GM19351 (cell line): ENCODE measurements around the gene ILDR2.

Experiments used
- ATAC-seq: cut with Tn5 transposase; IDR thresholded peaks from one replicate; pipeline ENCODE4 v1.9.1; 2021; ENCODE audit warnings: mild to moderate bottlenecking, moderate library complexity; ENCODE audit not compliant: unreplicated experiment

ILDR2 gene

DNA sequence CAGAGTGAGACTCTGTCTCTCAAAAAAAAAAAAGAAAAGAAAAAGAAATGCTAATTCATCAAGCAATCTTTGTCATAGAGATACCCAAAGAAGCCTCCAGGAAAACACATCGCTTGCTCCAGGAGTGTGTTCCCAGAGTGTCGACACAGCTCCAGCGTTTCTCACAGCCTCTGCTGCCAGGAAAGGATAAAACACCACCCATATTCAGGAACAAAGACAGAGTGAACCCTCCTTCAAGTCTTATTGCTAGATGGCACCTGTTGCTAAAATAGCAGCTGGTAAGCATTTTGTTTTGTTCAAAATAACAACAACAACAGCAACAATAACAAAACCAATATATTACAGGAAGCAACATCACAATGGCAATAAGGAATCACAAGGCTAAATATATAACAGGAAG is 3.1 kb downstream of the ILDR2 start:
- no peak for ATAC-seq

DNA sequence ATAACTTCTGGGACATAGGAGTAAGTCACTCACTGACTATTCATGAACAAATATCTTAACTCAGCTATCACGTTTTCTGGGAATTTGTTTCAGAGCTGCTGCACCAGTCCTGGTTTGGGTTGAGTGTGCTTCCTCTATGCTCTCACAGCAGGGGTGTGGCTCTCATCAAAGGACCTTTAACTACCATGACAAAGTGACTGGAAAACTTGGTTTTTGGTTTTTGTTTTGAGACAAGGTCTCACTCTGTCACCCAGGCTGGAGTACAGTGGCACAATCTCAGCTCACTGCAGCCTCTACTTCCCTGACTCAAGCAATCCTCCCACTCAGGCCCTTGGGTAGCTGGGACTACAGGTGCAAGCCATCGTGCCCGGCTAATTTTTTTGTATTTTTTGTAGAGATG is 4.1 kb downstream of the ILDR2 start:
- ATAC-seq: no peak

DNA sequence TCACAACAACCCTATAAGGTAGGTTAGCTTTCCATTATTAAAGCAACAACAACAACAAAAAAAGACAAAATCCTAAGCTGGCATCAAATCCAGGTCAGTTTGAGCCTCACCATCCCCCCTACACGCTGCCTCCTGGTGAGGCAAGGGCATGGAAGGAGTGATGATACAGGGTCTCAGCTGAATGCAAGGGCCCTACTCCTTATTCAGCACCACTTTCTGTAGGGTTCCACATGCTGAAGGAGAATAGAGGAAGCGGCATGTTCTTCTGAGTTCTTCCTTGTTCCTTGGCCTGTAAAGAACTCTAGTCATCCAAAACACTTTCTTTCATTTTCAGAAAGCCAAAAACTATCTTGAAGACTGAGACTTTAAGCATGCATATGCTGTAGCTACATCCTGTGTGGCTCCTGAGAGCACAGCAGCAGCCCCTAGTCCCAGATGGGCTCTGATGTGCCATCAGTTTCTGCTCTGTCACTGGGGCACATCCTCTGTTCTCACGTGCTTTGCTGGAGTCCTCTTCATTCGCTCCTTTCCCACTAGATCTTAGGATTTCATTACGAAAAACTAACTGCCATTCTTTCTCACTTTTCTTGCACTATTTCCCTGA is 6.2 kb downstream of the ILDR2 start:
- ATAC-seq: peak; percentile 73

DNA sequence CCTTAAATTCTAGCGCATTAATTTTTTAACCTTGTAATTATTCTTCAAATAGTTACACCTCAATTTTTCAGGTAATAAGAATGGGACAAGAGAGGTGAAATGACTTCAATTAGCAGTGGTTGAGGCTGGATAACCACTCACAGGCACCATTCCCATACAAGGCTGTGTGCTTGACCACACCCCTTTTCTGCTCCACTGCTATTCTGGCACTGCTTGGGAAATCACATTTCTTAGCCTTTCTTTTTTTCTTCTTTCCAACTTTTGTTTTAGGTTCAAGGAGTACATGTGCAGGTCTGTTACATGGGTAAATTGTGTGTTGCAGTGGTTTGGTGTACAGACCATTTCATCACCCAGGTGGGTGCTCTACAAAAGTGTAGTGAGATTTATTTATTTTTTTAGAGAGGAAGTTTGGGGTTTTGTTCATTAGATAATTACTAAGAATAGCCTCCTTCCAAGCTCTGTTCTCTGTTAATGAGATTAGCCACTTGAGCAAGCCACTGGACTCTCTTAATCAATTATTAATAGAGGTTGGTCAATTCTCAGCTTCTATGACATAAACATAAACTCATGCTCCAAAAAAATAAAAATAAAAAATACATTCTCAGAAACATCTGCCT is 14.4 kb downstream of the ILDR2 start:
- ATAC-seq: no peak

DNA sequence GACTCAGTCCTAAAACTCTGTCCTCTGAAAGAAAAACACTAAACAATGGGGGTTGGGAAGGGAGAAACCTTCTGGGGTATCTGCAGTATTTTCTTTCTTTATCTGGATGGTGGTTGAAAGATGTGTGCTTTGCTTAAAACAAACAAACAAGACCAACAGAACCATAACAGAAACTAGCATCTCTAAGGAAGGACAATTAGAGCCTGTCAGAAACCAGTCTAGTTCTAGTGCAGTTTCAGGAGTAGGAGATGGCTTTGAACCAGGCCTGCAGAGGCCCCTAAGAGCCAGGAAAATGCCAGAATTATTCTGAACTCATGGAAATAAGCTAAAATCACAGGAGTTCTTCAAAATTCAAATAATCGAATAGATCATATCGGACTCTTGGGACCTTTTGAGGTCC is 18.5 kb downstream of the ILDR2 start:
- no peak for ATAC-seq

DNA sequence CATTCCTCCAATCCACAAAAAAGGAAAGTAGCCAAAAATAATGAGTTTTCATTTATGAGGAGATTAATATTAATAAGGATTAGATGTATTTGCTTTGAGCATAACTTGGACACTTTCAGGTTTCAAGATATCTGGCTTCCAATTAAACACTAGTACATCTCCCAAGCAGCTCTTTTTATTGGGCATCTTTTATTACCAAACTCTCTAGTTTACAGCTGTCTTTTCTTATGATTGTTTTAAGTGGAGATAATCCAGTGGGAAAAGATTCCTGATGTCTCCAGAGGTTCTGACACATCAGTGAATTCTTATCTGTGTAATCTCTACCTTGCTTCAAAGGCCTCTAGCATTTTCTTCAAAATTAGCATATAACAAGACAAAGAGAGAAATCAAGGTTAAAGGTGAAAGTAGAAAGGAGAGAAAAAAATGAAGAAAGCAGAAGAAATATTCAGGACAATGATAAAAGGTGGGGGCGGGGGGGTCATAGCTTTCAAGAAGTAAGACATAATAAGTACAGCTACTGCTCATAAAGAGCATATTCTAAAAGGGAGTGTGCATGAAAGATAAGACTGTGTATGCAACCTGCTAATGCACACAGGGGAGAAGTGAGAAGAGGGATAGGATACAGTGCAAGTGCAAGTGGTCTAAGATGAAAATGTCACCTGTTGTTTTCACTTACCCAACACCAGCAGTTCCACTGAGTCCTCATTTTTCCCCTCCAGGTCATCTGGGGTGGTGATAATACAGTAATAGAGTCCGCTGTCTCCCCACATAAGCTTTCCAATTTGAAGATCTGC is 19.1 kb downstream of the ILDR2 start:
- ATAC-seq: peak; percentile 50

DNA sequence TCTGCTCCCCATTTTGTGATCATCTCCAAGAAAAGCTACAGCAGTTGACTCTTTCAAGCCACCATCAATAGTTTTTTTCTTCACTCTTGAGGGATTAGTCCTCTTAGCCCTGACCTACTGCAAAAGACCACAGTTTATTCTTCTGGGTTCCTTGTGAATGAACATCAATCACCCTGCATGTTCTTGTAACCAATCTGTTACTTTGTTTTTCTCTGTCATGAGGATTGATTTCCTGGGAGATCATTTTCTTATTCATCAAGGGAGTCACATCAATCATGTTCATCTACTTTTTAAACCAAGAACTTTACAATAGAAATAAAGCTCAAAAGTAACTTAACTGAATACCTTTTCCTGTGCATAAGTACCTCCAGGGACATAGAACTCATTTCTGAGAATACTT is 21.8 kb downstream of the ILDR2 start:
- no peak for ATAC-seq

DNA sequence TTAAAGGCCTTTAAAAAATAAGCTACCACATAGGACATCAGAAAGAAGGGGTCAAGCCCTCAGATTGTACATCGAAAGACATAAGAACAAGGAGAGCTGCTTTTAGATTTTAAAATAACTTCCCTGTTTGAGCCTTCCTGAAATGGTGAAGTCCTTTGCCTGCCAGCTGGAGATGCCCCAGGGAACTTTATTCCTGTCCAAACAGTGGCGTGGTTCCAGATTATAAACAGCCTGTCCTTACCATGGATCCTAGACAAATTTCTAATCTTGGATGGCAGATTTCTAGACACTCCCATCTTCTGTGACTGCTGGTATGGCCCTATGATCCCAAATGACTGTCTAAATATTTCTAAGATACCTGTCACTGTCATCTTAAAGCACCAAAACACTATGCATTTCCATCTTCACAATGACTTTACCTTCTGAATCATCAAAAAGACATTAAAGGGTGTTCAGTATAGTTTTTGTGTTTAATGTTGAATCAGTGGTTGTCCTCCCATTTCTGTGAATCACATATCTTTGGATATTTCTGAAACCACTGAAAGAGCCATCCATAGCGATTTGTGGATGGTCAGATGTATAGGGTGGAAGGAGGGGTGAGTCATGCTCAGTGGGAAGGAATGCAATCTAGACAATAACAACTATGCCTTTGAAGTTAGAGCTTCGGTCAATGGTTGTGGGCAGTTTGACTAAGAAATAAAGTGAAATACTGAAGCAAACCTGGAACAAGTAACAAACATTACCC is 23.2 kb downstream of the ILDR2 start:
- no peak for ATAC-seq

DNA sequence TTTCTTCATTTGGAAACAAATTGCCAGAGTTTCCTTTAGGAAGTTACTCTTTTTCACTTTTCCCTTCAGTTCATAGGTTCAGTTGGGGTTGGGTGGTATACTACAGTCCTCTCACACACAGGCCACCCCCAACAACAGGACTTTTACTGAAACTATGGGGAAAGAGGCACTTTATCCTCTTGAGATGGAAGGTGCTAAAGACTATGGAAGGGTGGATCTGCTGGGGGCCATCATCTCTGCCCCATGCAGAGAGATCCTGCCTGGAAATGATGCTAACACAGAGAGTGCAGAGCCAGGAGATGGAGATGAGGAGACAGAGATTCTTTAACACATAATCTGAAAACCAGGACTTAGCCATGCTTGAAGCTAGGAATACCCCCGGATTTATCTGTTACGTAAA is 24.3 kb downstream of the ILDR2 start:
- no peak for ATAC-seq

DNA sequence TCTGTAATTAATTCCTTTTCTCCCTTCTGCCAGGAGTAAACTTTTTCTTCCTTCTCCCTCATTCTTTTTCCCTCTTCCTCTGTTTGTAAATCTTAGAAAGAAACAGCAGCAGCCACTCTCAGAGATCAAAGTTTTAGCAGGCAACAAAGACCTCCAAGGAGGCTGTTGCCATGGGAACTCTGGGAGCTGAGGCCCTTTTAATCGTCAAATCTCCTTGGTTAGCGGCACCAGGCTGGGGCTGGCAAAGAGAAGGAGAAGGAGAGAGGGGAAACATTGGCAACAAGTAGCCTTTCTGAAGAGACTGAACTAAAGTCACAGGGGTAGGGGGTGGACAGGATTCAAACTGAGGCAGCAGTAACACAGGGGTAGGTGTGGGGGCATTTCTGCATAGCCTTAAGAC is 25.2 kb downstream of the ILDR2 start:
- ATAC-seq: no peak

DNA sequence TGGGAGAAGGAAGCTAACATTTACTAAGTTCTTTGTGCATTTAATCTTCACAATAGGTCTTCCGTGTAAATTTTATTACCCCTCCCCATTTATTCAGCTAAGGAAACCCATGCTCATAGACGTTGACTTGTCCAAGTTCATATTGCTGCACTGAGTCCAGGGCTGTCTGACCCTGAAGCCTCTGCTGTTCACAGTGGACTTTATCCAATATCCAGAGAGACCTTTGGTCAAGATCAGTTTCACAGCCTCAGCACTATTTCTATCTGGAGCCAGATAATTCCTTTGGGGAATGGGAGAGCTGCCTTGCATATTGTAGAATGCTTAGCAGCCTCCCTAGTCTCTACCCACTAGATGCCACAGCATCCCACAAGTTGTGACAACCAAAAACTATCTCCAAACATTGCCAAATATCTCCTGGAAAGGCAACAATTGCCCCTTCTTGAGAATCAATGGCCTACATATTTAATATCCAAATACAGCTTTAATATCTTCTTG is 26.4 kb downstream of the ILDR2 start:
- no peak for ATAC-seq

DNA sequence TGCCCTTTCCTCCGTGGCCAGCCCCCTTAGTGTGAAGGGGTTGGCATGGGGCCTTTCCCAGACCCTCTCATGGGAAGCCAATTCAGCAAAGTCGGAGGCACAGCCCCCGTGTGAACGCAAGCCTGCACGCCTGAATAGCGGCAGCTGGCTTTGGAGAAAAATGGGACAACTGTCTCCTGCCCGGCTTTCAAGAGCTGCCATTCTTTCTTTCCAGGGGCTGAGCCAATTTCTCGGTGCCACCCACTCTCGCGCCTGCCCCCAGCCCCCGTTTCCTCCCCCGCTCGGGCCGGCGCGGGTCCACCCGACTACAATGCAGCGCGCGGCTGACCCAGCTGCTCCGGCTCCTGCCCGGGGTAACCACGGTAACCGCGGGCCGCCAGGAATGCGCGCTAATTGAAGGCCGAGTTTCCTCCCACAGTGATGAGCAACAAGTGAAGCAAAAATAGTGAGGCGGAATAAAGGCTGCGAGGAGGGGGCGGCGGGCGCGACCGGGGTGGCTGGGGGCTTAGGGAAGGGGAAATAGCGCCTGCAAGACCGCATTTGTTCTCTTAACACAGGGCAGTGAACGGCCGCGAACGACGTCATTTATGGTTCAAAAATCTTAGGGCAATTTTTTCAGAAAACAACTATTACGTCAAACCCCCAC is 27.8 kb downstream of the ILDR2 start:
- ATAC-seq: peak; percentile 56

DNA sequence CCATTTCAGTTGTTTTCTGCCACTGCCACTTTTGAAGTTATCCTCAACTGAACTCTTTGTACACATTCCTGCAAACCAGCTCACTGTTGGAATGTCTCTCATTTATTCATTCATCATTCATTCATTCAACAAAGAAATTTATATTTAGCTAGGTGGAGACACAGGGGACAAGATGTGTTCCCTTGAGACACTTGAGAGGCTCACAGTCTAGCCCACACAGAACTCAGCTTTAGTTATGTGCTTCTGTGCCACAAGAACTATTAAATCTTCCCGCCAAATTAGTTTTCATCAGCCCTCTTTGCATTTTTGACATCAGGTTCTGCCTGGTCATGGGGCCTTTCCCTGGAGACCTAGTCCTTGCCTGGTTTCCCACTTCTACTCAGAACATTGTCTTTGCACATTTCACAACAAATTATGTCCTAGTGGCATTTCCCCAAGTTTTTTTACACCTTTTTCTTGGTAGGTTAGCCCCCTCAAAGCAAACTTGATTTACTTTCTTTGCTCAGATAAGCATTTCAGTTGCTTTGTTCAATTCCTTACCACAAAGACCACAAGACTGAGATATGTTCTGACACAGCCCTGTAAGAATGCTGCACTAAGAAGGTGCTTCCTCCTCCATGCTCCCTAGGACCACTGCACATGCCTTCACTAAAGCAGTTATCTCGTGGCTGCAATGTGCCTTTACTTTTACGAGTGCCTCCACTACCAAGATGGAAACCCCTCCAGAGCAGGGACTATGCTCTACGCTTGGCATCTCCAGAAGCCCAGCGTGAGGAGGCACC is 31.0 kb downstream of the ILDR2 start:
- ATAC-seq: no peak

DNA sequence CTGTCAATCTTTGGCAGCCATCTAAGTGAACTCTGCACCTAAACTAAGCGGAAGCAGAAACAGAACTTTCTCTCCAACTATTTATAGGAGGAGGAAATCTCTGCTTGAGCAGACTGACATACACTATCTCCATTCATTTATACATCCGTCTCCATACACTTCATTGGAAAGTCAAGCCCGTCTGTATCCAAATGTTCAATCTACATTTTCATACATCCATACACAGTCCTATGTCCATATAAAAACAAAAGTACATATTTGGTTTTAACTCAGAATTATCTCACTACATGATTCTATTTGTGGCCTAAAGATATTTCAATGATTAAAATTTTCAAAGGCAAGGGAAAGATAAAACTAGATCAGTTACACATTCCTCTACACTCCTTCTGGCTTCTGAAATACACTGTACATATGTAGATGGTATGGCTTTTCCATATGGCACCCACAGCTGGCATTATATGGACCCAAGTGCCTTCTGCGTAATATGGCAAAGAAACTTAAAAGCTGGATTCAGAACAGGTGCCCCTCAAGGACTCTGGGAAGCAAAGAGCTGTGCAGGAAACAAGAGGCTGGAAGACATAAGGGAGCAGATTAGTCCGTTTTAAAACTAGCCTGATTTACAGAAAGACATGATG is 35.5 kb downstream of the ILDR2 start:
- ATAC-seq: no peak

DNA sequence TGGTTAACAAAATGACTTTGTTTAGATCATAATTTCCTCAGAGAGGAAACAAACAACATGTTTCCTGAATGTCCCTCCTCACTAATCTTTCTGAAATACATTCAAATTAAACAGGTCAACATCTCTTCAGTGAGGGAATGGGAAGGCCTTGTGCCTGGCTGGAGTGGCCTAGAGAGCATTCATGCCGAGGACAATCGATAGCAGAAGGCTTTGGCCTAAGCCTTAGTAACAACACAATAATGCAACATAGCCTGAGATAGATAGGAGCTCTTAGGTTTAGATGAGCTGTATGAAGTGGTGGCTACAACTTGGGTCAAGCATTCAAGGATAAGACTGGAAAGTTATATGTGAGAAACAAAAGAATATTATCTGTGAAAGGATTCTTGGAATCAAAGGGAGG is 37.4 kb downstream of the ILDR2 start:
- ATAC-seq: no peak

DNA sequence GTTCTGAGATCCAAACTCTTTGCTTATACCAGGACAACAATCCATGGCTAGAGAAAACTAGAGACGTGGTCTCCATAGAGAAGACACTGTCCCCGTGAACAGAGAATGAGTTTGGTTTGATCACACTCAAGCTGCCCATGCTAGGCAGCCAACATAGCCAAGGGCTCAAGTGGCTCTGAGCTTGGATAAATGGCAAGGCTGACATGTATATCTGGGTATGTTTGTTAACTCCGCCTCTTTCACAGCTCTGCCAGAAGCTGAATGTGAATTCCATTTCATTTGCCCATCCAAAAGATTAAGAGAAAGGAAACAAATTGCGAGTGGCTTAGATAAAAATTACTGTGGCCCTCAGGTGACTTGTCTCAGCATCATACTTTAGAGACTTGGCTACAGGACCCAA is 38.0 kb downstream of the ILDR2 start:
- ATAC-seq: no peak

DNA sequence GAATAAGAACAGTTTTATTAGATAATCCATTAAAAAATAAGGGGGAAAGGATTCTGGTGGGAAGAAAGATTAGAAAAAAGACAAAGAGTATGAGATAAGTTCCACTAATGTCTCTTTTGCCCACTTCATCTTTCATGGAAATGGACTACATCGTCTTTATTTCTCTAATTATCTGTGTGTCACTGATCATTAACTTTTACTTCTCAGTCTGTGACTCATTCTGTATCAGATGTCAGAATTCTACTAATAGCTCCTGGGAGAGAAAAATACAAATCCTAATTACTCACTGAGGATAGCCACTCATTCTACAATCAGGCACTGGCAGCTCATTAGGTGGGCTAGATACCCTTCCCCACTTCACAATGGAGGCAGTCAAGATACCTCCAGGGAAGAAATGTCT is 41.7 kb downstream of the ILDR2 start:
- no peak for ATAC-seq

DNA sequence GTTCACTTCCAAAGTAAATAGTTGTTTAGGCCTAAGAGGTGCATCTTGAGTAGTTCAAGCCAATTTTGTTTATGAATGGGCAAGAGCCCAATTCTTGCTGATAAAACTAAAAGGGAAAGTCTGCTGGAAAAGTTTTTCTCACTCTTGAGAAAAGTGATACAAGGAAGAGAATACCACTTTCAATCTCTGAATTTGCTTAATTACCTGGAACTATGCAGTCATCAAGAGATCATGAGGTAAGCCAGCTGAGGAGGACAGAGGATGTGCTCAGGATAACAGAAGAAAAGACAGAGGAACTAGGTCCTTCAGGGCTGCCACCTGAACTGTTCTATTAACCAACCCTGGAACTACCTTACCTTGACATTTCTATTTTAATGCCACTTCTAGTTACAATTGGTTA is 42.2 kb downstream of the ILDR2 start:
- ATAC-seq: no peak

DNA sequence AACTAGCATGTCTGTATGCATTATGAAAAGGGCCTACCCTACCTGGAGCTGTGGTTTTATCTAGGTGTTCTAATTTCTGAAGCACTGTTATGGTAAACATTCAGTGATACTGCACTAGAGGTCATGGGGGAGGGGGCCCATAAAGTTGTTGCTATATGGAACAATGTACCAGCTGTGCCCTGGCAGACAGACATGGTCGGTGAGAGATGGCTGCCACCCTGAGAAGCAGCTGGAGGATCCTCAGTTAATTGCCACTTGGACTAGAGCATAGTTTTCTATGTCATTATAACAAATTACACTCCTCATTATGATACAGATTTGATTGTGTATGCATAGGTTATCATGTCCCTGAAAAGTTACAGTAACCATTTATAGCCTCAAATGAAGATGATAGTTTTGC is 45.4 kb downstream of the ILDR2 start:
- no peak for ATAC-seq

DNA sequence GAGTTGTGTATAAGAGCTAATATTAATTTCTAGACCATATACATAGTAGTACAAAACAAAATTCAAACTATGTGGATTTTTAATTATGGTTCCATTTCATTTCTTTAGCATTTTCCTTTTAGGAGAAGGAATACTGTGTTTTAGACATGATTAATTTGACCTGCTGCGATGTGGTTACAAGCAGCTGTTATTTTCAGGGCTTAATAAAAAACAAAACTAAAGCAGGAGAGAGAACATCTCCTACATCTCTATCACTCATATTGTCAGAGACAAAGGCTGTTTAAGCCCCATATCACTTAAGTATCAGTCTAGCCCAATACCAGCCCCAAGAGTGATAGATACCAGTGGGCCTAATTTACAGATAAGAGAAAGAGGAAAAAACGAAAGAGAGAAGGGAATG is 47.6 kb downstream of the ILDR2 start:
- no peak for ATAC-seq
